Measurements from ENCODE around the gene GOLGA6L10.
"Not testable (repeated sequence)": the region's sequence is repeated elsewhere in the genome, so short reads cannot be mapped to it uniquely, and the experiment has no call there.

GOLGA6L10 gene

DNA sequence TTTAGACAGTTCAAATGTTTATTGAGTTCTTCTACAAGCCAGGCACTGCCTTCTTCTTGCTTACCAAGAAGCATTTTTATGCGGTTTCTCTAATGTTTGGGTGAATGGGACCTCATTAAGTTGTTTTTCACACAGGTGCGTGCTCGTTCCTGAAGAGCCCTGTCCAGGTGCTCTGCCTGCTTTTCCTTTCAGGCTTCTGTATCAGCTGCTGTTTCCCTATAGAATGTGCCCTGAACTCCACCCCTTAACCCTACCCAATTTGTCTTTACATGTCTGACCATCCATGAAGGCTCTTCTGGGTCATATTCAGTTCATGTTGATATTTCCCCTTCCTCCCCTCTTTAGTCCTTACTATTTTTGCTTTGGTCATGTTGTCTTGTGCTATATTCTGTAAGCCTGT, 22.4 kb upstream of the GOLGA6L10 start:
- H3K9ac ChIP-seq (ENCODE audit: insufficient read length, low read depth), result no peak overlapping the region

DNA sequence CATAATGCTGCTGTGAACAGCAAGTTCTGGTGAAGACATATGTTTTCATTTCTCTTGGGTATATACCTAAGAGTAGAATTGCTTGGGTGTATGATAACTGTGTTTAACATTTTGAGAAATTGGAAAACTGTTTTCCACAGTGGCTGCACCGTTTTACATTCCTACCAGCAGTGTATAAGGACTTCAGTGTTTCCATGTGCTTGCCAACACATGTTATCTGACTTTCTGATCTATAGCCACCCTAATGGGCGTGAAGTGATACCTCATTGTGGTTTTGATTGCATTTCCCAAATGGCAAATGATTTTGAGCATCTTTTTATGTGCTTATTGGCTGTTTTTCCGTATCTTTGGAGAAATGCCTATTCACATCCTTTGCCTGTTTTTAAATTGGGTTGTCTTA, 18.5 kb upstream of the GOLGA6L10 start:
- DNase-seq (ENCODE audit: low read depth, low spot score); H3K9me3 ChIP-seq (ENCODE audit: insufficient read depth, low read length): not testable (repeated sequence)

More for the DNA sequence above, 22.4 kb upstream of the GOLGA6L10 start:
- Histone ChIP-seq H3K9me3 (ENCODE audit: insufficient read depth, low read length) (no peaks in the 10 kb centered on the region; the same call in 1 of the 2 replicates), H3K27me3 (ENCODE audit: insufficient read depth, insufficient read length) (no peaks in the 10 kb centered on the region), H3K36me3 (ENCODE audit: insufficient read depth, insufficient read length, low read length) (no peaks in the 10 kb centered on the region), H3K4me1 (ENCODE audit: insufficient read depth, insufficient read length) (no peaks in the 10 kb centered on the region), H3K4me3 (ENCODE audit: insufficient read length, low read depth) (no peak overlapping the region)
- DNase-seq (ENCODE audit: low read depth, low spot score), result no peak
- no peak for TF ChIP-seq YY1 (IDR thresholded peaks at IDR 0.05; ENCODE audit: insufficient read depth, insufficient read length)
- no peak for TF ChIP-seq ZNF274 (IDR thresholded peaks at IDR 0.05; ENCODE audit: low read depth, low read length)
- TF ChIP-seq SUZ12 (IDR thresholded peaks at IDR 0.05; ENCODE audit: extremely low read depth, insufficient read depth, insufficient read length), result no peak

DNA sequence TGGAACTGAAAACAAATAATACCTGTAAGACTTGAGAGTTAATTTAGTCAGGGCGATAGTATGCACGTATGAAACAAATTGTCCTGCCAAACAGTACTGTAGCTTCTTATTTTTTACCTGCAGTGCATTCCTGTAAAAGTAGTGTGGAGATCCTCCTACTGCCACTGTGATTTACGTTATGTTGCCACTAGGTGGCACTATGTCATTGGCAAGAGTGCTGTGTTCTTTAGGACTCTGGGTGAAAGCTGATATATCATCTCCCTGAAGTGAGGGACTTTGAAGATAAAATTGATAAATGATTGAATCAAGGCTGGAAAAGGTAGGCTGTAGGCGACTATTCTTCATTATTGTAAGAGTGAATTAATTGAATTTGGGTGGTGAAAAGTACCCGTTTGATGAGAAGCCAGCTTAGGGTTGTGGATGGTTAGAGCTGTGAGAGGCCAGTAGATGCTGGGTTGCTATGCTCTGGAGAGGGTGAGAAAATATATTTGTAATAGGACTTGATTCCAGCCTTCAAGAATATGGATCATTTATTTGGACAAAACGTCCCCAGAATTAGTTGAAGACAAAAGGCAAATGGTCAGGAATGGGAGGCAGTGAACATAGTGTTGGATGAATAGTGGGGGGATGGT, 16.5 kb upstream of the GOLGA6L10 start:
- not testable (repeated sequence) for H3K9me3 ChIP-seq (ENCODE audit: insufficient read depth, low read length); H3K4me3 ChIP-seq (ENCODE audit: insufficient read length, low read depth); DNase-seq (ENCODE audit: low read depth, low spot score); H3K36me3 ChIP-seq (ENCODE audit: insufficient read depth, insufficient read length, low read length); H3K27me3 ChIP-seq (ENCODE audit: insufficient read depth, insufficient read length); H3K4me1 ChIP-seq (ENCODE audit: insufficient read depth, insufficient read length); H3K9ac ChIP-seq (ENCODE audit: insufficient read length, low read depth)

More for the DNA sequence above, 18.5 kb upstream of the GOLGA6L10 start:
- H3K4me1 ChIP-seq (ENCODE audit: insufficient read depth, insufficient read length); H3K27me3 ChIP-seq (ENCODE audit: insufficient read depth, insufficient read length); H3K36me3 ChIP-seq (ENCODE audit: insufficient read depth, insufficient read length, low read length); H3K9ac ChIP-seq (ENCODE audit: insufficient read length, low read depth); H3K4me3 ChIP-seq (ENCODE audit: insufficient read length, low read depth): not testable (repeated sequence)

DNA sequence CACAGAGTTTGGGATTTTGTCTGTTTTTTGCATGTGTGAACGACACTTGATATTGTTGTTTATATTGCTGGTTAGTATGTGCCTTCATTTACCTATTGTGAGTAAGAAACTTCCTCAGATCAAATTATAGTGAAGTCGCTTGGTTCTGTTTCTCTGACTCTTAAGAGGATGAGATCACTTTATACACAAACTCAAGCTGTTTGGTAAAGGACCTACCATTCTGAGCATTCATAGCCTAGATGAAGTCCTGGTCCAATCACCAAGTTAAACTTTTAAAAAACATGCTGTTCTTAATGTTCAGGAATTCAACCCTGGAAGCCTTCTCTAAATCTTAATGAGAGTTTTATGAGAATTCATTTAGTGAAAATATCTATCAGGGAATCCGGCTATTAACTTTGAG, 15.3 kb upstream of the GOLGA6L10 start:
- H3K9me3 ChIP-seq (ENCODE audit: insufficient read depth, low read length); DNase-seq (ENCODE audit: low read depth, low spot score); H3K9ac ChIP-seq (ENCODE audit: insufficient read length, low read depth); H3K36me3 ChIP-seq (ENCODE audit: insufficient read depth, insufficient read length, low read length); H3K4me1 ChIP-seq (ENCODE audit: insufficient read depth, insufficient read length); H3K4me3 ChIP-seq (ENCODE audit: insufficient read length, low read depth); H3K27me3 ChIP-seq (ENCODE audit: insufficient read depth, insufficient read length): not testable (repeated sequence)

DNA sequence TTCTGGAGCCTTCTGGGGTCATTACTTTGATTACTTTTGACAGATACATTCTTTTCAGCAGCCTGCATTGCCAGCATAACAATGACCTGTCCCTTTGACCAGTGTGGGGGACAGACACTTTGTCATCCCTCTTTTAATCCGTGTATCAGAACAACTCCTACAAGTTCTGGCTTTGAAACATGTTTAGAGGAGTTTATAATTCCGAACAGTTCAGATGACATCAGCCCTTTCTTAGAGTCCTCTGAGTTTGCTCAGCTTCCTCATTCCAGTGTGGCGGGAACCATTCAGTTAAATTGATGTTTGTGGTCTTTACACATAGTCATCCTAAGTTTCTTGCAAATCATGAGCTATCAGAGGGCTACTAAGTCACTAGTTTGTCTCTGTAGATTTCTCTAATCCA, 13.5 kb upstream of the GOLGA6L10 start:
- H3K4me1 ChIP-seq (ENCODE audit: insufficient read depth, insufficient read length); H3K9ac ChIP-seq (ENCODE audit: insufficient read length, low read depth); H3K9me3 ChIP-seq (ENCODE audit: insufficient read depth, low read length); DNase-seq (ENCODE audit: low read depth, low spot score); H3K36me3 ChIP-seq (ENCODE audit: insufficient read depth, insufficient read length, low read length); H3K4me3 ChIP-seq (ENCODE audit: insufficient read length, low read depth); H3K27me3 ChIP-seq (ENCODE audit: insufficient read depth, insufficient read length): not testable (repeated sequence)

DNA sequence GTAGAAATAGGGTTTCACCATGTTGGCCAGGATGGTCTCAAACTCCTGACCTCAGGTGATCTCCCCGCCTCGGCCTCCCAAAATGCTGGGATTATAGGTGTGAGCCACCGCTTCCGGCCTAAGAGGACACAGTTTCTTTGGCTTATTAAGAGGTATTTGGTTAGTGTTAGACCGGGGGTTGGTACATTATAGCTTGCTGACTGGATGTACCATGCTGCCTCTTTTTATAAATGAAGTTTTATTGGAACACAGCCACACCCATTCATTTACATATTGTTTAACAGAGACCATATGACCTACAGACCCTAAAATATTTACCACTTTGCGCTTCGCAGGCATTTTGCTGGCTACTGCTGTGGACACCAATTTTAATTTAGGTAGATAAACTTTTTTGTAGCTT, 11.3 kb upstream of the GOLGA6L10 start:
- DNase-seq (ENCODE audit: low read depth, low spot score); H3K9me3 ChIP-seq (ENCODE audit: insufficient read depth, low read length); H3K27me3 ChIP-seq (ENCODE audit: insufficient read depth, insufficient read length); H3K4me3 ChIP-seq (ENCODE audit: insufficient read length, low read depth); H3K4me1 ChIP-seq (ENCODE audit: insufficient read depth, insufficient read length); H3K9ac ChIP-seq (ENCODE audit: insufficient read length, low read depth); H3K36me3 ChIP-seq (ENCODE audit: insufficient read depth, insufficient read length, low read length): not testable (repeated sequence)

DNA sequence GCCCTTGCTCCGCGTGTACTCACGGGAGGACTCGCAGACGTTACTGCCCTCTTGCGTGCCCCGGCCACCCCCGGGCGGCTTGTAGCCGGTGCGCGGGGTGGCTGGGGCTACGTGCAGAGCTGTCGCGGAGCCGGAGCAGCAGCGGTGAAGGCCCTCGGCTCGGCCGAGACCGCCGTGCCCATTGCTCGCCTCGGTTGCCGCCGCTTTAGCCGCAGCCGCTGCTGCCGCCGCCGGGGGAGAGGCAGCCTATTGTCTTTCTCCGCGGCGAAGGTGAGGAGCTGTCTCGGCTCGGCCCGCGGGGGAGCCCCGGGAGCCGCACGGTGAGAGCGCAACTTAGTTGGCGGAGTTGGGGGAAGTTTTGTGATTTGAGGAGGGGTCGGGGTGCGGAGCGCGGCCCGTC, 5.8 kb upstream of the GOLGA6L10 start:
- not testable (repeated sequence) for H3K36me3 ChIP-seq (ENCODE audit: insufficient read depth, insufficient read length, low read length); H3K4me1 ChIP-seq (ENCODE audit: insufficient read depth, insufficient read length); DNase-seq (ENCODE audit: low read depth, low spot score); H3K4me3 ChIP-seq (ENCODE audit: insufficient read length, low read depth); H3K9me3 ChIP-seq (ENCODE audit: insufficient read depth, low read length); H3K9ac ChIP-seq (ENCODE audit: insufficient read length, low read depth); H3K27me3 ChIP-seq (ENCODE audit: insufficient read depth, insufficient read length)

DNA sequence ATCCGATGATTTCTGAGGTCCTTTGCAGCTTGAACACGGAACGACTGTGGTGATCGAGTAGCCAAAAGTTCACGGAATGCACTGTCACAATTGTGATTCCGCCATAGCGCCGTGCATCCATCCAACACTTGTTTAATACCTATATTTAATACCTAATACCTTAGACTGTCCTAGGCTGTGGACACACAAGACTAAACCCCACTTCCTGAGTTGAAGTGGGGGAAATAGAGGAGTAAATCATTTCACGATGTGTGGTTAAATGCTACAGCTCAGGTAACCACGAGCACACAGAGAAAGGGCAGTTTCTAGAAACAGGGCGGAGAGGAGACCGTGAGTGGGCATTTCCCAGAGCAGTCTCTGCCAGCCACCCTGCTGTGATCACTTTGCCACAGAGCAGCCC, 5.3 kb upstream of the GOLGA6L10 start:
- not testable (repeated sequence) for H3K9ac ChIP-seq (ENCODE audit: insufficient read length, low read depth); H3K4me3 ChIP-seq (ENCODE audit: insufficient read length, low read depth)

DNA sequence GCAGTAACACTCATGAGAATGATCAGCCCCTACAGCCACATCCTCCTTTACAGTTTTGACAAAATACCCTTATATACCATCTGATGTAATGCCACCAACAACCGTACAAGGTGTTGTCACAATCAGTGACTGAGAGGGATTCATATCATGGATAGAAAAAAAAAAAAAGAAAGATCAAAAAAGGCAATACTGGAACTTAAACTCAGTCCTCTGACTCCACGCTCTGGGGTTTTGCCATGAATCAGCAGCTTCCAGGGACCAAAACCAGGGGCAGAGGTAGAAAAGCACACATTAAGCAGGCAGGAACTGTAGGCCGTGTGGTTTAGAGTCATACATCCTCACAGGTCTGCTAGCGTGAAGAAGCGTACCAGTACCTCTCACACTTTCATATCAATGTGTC, 1.6 kb downstream of the GOLGA6L10 start:
- H3K4me1 ChIP-seq (ENCODE audit: insufficient read depth, insufficient read length); H3K27me3 ChIP-seq (ENCODE audit: insufficient read depth, insufficient read length); H3K9me3 ChIP-seq (ENCODE audit: insufficient read depth, low read length); H3K4me3 ChIP-seq (ENCODE audit: insufficient read length, low read depth); H3K9ac ChIP-seq (ENCODE audit: insufficient read length, low read depth); DNase-seq (ENCODE audit: low read depth, low spot score); H3K36me3 ChIP-seq (ENCODE audit: insufficient read depth, insufficient read length, low read length): not testable (repeated sequence)

More for the DNA sequence above, 5.3 kb upstream of the GOLGA6L10 start:
- H3K9me3 ChIP-seq (ENCODE audit: insufficient read depth, low read length); DNase-seq (ENCODE audit: low read depth, low spot score); H3K36me3 ChIP-seq (ENCODE audit: insufficient read depth, insufficient read length, low read length); H3K27me3 ChIP-seq (ENCODE audit: insufficient read depth, insufficient read length); H3K4me1 ChIP-seq (ENCODE audit: insufficient read depth, insufficient read length): not testable (repeated sequence)

DNA sequence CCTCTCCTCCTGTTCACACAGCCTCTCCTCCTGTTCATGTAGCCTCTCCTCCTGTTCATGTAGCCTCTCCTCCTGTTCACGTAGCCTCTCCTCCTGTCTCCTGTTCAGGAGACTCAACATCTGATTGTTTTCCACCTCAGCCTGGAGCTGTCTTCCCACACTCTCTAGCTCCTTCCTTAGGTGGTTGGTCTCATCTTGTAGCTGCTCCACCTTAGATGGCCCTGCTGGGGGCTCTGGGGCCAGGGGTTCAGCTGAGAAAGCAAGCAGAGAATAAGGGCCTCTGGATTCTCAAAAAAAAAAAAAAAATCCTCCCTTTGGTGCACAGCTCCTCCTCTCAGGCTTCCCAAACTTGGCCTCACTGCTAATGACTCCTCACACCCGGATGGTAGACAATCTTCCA, 4.1 kb downstream of the GOLGA6L10 start:
- not testable (repeated sequence) for H3K9ac ChIP-seq (ENCODE audit: insufficient read length, low read depth); H3K4me3 ChIP-seq (ENCODE audit: insufficient read length, low read depth); DNase-seq (ENCODE audit: low read depth, low spot score); H3K27me3 ChIP-seq (ENCODE audit: insufficient read depth, insufficient read length); H3K9me3 ChIP-seq (ENCODE audit: insufficient read depth, low read length); H3K36me3 ChIP-seq (ENCODE audit: insufficient read depth, insufficient read length, low read length); H3K4me1 ChIP-seq (ENCODE audit: insufficient read depth, insufficient read length)

DNA sequence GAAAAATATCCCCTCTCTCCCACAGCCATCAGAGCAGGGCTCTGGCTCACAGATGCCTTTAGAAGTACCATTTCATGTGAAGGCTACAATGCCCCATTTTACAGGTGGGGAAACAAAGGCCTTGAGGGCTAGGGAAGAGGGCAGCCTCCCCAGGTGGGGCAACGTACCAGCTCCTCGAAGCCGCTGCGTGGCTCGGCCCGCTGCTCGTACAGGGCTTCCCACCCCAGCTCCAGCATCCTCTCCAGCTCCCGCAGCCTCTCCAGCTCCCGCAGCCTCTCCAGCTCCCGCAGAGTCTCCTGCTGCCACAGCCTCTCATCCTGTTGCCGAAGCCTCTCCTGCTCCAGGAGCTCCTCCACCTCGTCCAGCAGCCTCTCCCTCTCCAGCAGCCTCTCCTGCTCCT, 4.9 kb downstream of the GOLGA6L10 start:
- not testable (repeated sequence) for H3K9ac ChIP-seq (ENCODE audit: insufficient read length, low read depth); H3K27me3 ChIP-seq (ENCODE audit: insufficient read depth, insufficient read length); H3K36me3 ChIP-seq (ENCODE audit: insufficient read depth, insufficient read length, low read length); H3K4me3 ChIP-seq (ENCODE audit: insufficient read length, low read depth); H3K9me3 ChIP-seq (ENCODE audit: insufficient read depth, low read length); H3K4me1 ChIP-seq (ENCODE audit: insufficient read depth, insufficient read length); DNase-seq (ENCODE audit: low read depth, low spot score)

DNA sequence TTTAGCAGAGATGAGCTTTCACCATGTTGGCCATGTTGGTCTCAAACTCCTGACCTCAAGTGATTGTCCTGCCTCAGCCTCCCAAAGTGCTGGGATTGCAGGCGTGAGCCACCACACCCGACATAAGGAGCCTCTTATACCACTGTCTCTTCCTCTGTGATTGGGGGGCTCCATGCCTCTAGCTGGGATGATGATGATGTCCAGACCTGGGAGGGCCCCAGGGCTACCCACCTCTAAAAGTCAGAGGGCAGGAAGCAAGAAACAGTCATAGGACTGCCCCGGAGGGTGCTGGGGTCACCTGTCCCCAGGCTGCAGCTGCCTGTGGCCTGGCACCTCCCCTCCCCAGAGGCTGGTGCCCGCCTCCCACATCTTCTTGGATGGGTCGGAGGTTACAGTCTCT, 5.4 kb downstream of the GOLGA6L10 start:
- not testable (repeated sequence) for H3K4me3 ChIP-seq (ENCODE audit: insufficient read length, low read depth); H3K4me1 ChIP-seq (ENCODE audit: insufficient read depth, insufficient read length); H3K9ac ChIP-seq (ENCODE audit: insufficient read length, low read depth); H3K36me3 ChIP-seq (ENCODE audit: insufficient read depth, insufficient read length, low read length); DNase-seq (ENCODE audit: low read depth, low spot score); H3K9me3 ChIP-seq (ENCODE audit: insufficient read depth, low read length); H3K27me3 ChIP-seq (ENCODE audit: insufficient read depth, insufficient read length)

Measured in NT2/D1 (cell line).